Measurements from ENCODE around the gene TMEM272.

The TMEM272 gene

GRCh38 chr13:51778392-51778791 is 66.6 kb downstream of the TMEM272 start:
- H3K27ac ChIP-seq, result no peak overlapping the region
- TF ChIP-seq ZFX (IDR thresholded peaks at IDR 0.05; ENCODE audit: borderline replicate concordance), result no peak
- TF ChIP-seq CTCF (IDR thresholded peaks at IDR 0.05), result no peak

- no peak overlapping the region for H3K27ac ChIP-seq
- TF ChIP-seq ZFX (IDR thresholded peaks at IDR 0.05; ENCODE audit: borderline replicate concordance) (no peak), CTCF (IDR thresholded peaks at IDR 0.05) (no peak)
Observed at GRCh38 chr13:51777921-51778320, 67.1 kb downstream of the TMEM272 start.

- no peak overlapping the region for H3K27ac ChIP-seq
- TF ChIP-seq ZFX (IDR thresholded peaks at IDR 0.05; ENCODE audit: borderline replicate concordance) (no peak), CTCF (IDR thresholded peaks at IDR 0.05) (no peak)
Observed at GRCh38 chr13:51776179-51776578, 68.8 kb downstream of the TMEM272 start.

- H3K27ac ChIP-seq, result no peak overlapping the region
- TF ChIP-seq ZFX (IDR thresholded peaks at IDR 0.05; ENCODE audit: borderline replicate concordance), result no peak
- no peak for TF ChIP-seq CTCF (IDR thresholded peaks at IDR 0.05)
Observed at GRCh38 chr13:51773515-51773914, 71.5 kb downstream of the TMEM272 start.

- TF ChIP-seq ZFX (IDR thresholded peaks at IDR 0.05; ENCODE audit: borderline replicate concordance), result no peak
- TF ChIP-seq CTCF (IDR thresholded peaks at IDR 0.05), result no peak
- no peak overlapping the region for H3K27ac ChIP-seq
Observed at GRCh38 chr13:51772781-51773180, 72.2 kb downstream of the TMEM272 start.

GRCh38 chr13:51772105-51772455 is 72.9 kb downstream of the TMEM272 start:
- no peak for TF ChIP-seq ZFX (IDR thresholded peaks at IDR 0.05; ENCODE audit: borderline replicate concordance)
- TF ChIP-seq CTCF (IDR thresholded peaks at IDR 0.05), result no peak
- no peak overlapping the region for H3K27ac ChIP-seq

- TF ChIP-seq ZFX (IDR thresholded peaks at IDR 0.05; ENCODE audit: borderline replicate concordance) (no peak), CTCF (IDR thresholded peaks at IDR 0.05) (no peak)
- H3K27ac ChIP-seq, result no peak overlapping the region
Observed at GRCh38 chr13:51771418-51772104, 73.4 kb downstream of the TMEM272 start.
